Liver (tissue), 9 donors: ENCODE measurements around the gene CHL1. TPM values are rescaled to one million over a fixed set of nuclear protein-coding genes. Genes with fewer than 3 reads are reported as not detected.

Source experiments
- DNase-seq: peaks from one replicate; pipeline ENCODE4 v3.0.0-alpha.2; 2017; ENCODE audit warnings: low spot score
- H3K27ac ChIP-seq, 2 donors: one replicate each; pipeline ENCODE4 v1.7.0; 2013; ENCODE audit warnings: inconsistent platforms in 2 of 2, low read length in 2 of 2, control low read depth in 1 of 2, low read depth in 1 of 2, mild to moderate bottlenecking in 1 of 2
- H3K27me3 ChIP-seq, 4 donors: one replicate each; pipeline versions ENCODE4 v1.6.1 to v1.7.0; 2013; ENCODE audit warnings: low read length in 3 of 4, inconsistent platforms in 1 of 4, mild to moderate bottlenecking in 1 of 4, moderate library complexity in 1 of 4; ENCODE audit not compliant: control insufficient read depth in 4 of 4, insufficient read depth in 4 of 4
- H3K36me3 ChIP-seq, 4 donors: one replicate each; pipeline versions ENCODE4 v1.6.1 to v1.7.0; 2013; ENCODE audit warnings: low read length in 3 of 4, mild to moderate bottlenecking in 3 of 4, low read depth in 1 of 4, moderate library complexity in 1 of 4; ENCODE audit not compliant: control insufficient read depth in 4 of 4, insufficient read depth in 3 of 4
- H3K4me1 ChIP-seq, 4 donors: one replicate each; pipeline versions ENCODE4 v1.6.1 to v1.7.0; 2013; ENCODE audit warnings: low read length in 3 of 4, mild to moderate bottlenecking in 3 of 4, moderate library complexity in 1 of 4; ENCODE audit not compliant: control insufficient read depth in 4 of 4, insufficient read depth in 4 of 4
- H3K4me3 ChIP-seq, 3 donors: one replicate each; pipeline versions ENCODE4 v1.6.1 to v1.7.0; 2013; ENCODE audit warnings: low read length in 3 of 3, control low read depth in 1 of 3, low read depth in 1 of 3, mild to moderate bottlenecking in 1 of 3
- H3K9ac ChIP-seq, 2 donors: one replicate each; pipeline ENCODE4 v1.7.0; 2013; ENCODE audit warnings: low read length in 2 of 2, mild to moderate bottlenecking in 2 of 2, moderate library complexity in 2 of 2, control low read depth in 1 of 2, low read depth in 1 of 2
- H3K9me3 ChIP-seq, 4 donors: one replicate each; pipeline versions ENCODE4 v1.6.1 to v1.7.0; 2013; ENCODE audit warnings: low read length in 3 of 4; ENCODE audit not compliant: control insufficient read depth in 4 of 4
- ATF3 ChIP-seq: IDR thresholded peaks from 2 replicates; pipeline ENCODE4 v1.6.1; 2016; ENCODE audit warnings: antibody characterized with exemption
- CTCF ChIP-seq: fragments of 150-350 bp; IDR thresholded peaks from 2 replicates; pipeline ENCODE4 v1.5.1; 2017; ENCODE audit warnings: improper control_type of control experiment, low read depth, low read length; ENCODE audit not compliant: missing input control
- EGR1 ChIP-seq, 2 donors: IDR thresholded peaks; 2 replicates each; pipeline ENCODE4 v1.6.1; 2016 to 2018; ENCODE audit warnings: antibody characterized with exemption in 2 of 2, low read depth in 2 of 2
- FOXA1 ChIP-seq: IDR thresholded peaks from 2 replicates; pipeline ENCODE4 v1.6.1; 2016; ENCODE audit warnings: antibody characterized with exemption
- FOXA2 ChIP-seq: IDR thresholded peaks from 2 replicates; pipeline ENCODE4 v1.6.1; 2016; ENCODE audit warnings: antibody characterized with exemption
- GABPA ChIP-seq, 2 donors: IDR thresholded peaks in 1 of 2; conservative IDR thresholded peaks in 1 of 2; 2 replicates each; pipeline ENCODE4 v1.6.1; 2016; ENCODE audit warnings: antibody characterized with exemption in 2 of 2, mild to moderate bottlenecking in 1 of 2, moderate library complexity in 1 of 2
- HNF4A ChIP-seq, 2 donors: conservative IDR thresholded peaks; 2 replicates each; pipeline ENCODE4 v1.6.1; 2016; ENCODE audit warnings: antibody characterized with exemption in 2 of 2, mild to moderate bottlenecking in 2 of 2
- HNF4G ChIP-seq: IDR thresholded peaks from 2 replicates; pipeline ENCODE4 v1.6.1; 2016; ENCODE audit warnings: antibody characterized with exemption
- JUND ChIP-seq, 2 donors: IDR thresholded peaks; 2 replicates each; pipeline ENCODE4 v1.6.1; 2016; ENCODE audit warnings: antibody characterized with exemption in 2 of 2
- MAX ChIP-seq: IDR thresholded peaks from 2 replicates; pipeline ENCODE4 v1.6.1; 2016; ENCODE audit warnings: antibody characterized with exemption
- NR2F2 ChIP-seq: IDR thresholded peaks from 2 replicates; pipeline ENCODE4 v1.6.1; 2016; ENCODE audit warnings: antibody characterized with exemption
- RAD21 ChIP-seq, 2 donors: IDR thresholded peaks; 2 replicates each; pipeline ENCODE4 v1.6.1; 2016; ENCODE audit warnings: antibody characterized with exemption in 2 of 2, mild to moderate bottlenecking in 2 of 2
- REST ChIP-seq: IDR thresholded peaks from 2 replicates; pipeline ENCODE4 v1.6.1; 2016; ENCODE audit warnings: antibody characterized with exemption, mild to moderate bottlenecking
- RXRA ChIP-seq, 2 donors: IDR thresholded peaks; 2 replicates each; pipeline ENCODE4 v1.6.1; 2017 to 2018; ENCODE audit warnings: antibody characterized with exemption in 2 of 2, mild to moderate bottlenecking in 1 of 2
- SP1 ChIP-seq: IDR thresholded peaks from 2 replicates; pipeline ENCODE4 v1.6.1; 2018; ENCODE audit warnings: antibody characterized with exemption, mild to moderate bottlenecking
- TAF1 ChIP-seq: conservative IDR thresholded peaks from 2 replicates; pipeline ENCODE4 v1.6.1; 2016; ENCODE audit warnings: antibody characterized with exemption, mild to moderate bottlenecking
- YY1 ChIP-seq: IDR thresholded peaks from 2 replicates; pipeline ENCODE4 v1.6.1; 2016; ENCODE audit warnings: antibody characterized with exemption, mild to moderate bottlenecking
- ZBTB33 ChIP-seq: IDR thresholded peaks from 2 replicates; pipeline ENCODE4 v1.6.1; 2016; ENCODE audit warnings: antibody characterized with exemption
- WGBS: extraction: QIAGEN DNeasy Blood & Tissue Kit; methylation state at CpG from one replicate; pipeline ENCODE4 v1.1.7; 2013; 5-methylcytosine and 5-hydroxymethylcytosine counted together
- polyA plus RNA-seq, 2 donors: library from polyadenylated mRNA; stranded (reverse) in 1 of 2; unstranded in 1 of 2; fragments of 200-250 nt in 1 of 2; fragments of >200 nt in 1 of 2; fragmentation: Nextera tagmentation in 1 of 2; extraction: Ambion mirVana in 1 of 2; gene quantifications; one replicate each; pipeline versions ENCODE4 v1.2.1 to v1.2.3, GENCODE V29; 2013 to 2015
- total RNA-seq, 2 donors: library from RNA; depleted of rRNA; stranded (reverse); fragments of >200 nt; gene quantifications; one replicate each; pipeline ENCODE4 v1.2.3, GENCODE V29; 2014
- donor health status: healthy.
- donor health status: healthy.
- donor health status: healthy.
- donor health status: healthy.
- donor health status: healthy.

CHL1 gene
- total and polyA plus RNA-seq, 4 donors = 0.03 to 8.1 (median 0.66) TPM

- TF ChIP-seq RAD21 (IDR thresholded peaks at IDR 0.05) = peak; percentile 85 to 89
- no peak for TF ChIP-seq EGR1 (IDR thresholded peaks at IDR 0.05; ENCODE audit: low read depth in 2 of 2)
- TF ChIP-seq CTCF = peak; percentile 74
- no peak for TF ChIP-seq JUND (IDR thresholded peaks at IDR 0.05)
- Histone ChIP-seq H3K4me3 (no peak overlapping the region), H3K27ac (no peak overlapping the region), H3K4me1 (no peaks in the 10 kb centered on the region), H3K36me3 (no peaks in the 10 kb centered on the region), H3K9me3 (no peaks in the 10 kb centered on the region), H3K9ac (no peak overlapping the region), H3K27me3 (no peaks in the 10 kb centered on the region)
- DNase-seq = peak; percentile 36
- WGBS = 28% methylated on average over 3 of the region's 3 CpGs
These were observed 157.9 kb downstream of the CHL1 start for GRCh38 chr3:354432-354831.

- TF ChIP-seq ZBTB33 = no peak
- no peak for TF ChIP-seq SP1
- TF ChIP-seq RXRA (IDR thresholded peaks at IDR 0.05) = no peak
- no peak for TF ChIP-seq MAX
- no peak for TF ChIP-seq ATF3
- TF ChIP-seq FOXA2 = no peak
- no peak for TF ChIP-seq FOXA1
- no peak for TF ChIP-seq NR2F2
- TF ChIP-seq HNF4A (conservative IDR thresholded peaks at IDR 0.05) = no peak
- no peak for TF ChIP-seq EGR1 (IDR thresholded peaks at IDR 0.05; ENCODE audit: low read depth in 2 of 2)
- no peak for TF ChIP-seq HNF4G
- TF ChIP-seq REST = no peak
- no peak for TF ChIP-seq CTCF
- no peak for TF ChIP-seq TAF1
- TF ChIP-seq GABPA (IDR thresholded peaks at IDR 0.05 in 1 of 2, conservative IDR thresholded peaks at IDR 0.05 in 1 of 2) = no peak
- TF ChIP-seq JUND (IDR thresholded peaks at IDR 0.05) = no peak
- TF ChIP-seq YY1 = no peak
- H3K9me3 ChIP-seq = no peaks in the 10 kb centered on the region
- DNase-seq = no peak
- H3K27me3 ChIP-seq = no peaks in the 10 kb centered on the region
- no peak overlapping the region for H3K9ac ChIP-seq
- H3K4me1 ChIP-seq = no peaks in the 10 kb centered on the region
- WGBS = 61% methylated on average over 8 of the region's 8 CpGs
- no peak overlapping the region for H3K4me3 ChIP-seq
- H3K36me3 ChIP-seq = no peaks in the 10 kb centered on the region
- H3K27ac ChIP-seq = no peak overlapping the region
These were observed 159.1 kb downstream of the CHL1 start for GRCh38 chr3:355622-356021.
